GM12872 (cell line): ENCODE results near the gene MBD4.

Experiments
- TF ChIP-seq, protein P1 (sequence below): IDR thresholded peaks from 3 replicates; pipeline ENCODE4 v1.5.1; 2011; ENCODE audit warnings: low read depth, mild to moderate bottlenecking, low read length, moderate library complexity; ENCODE audit not compliant: insufficient read depth

The MBD4 gene

GRCh38 chr3:129418041-129418973 is 21.4 kb downstream of the MBD4 start:
- TF ChIP-seq, protein P1, sequence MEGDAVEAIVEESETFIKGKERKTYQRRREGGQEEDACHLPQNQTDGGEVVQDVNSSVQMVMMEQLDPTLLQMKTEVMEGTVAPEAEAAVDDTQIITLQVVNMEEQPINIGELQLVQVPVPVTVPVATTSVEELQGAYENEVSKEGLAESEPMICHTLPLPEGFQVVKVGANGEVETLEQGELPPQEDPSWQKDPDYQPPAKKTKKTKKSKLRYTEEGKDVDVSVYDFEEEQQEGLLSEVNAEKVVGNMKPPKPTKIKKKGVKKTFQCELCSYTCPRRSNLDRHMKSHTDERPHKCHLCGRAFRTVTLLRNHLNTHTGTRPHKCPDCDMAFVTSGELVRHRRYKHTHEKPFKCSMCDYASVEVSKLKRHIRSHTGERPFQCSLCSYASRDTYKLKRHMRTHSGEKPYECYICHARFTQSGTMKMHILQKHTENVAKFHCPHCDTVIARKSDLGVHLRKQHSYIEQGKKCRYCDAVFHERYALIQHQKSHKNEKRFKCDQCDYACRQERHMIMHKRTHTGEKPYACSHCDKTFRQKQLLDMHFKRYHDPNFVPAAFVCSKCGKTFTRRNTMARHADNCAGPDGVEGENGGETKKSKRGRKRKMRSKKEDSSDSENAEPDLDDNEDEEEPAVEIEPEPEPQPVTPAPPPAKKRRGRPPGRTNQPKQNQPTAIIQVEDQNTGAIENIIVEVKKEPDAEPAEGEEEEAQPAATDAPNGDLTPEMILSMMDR = no peak

DNA sequence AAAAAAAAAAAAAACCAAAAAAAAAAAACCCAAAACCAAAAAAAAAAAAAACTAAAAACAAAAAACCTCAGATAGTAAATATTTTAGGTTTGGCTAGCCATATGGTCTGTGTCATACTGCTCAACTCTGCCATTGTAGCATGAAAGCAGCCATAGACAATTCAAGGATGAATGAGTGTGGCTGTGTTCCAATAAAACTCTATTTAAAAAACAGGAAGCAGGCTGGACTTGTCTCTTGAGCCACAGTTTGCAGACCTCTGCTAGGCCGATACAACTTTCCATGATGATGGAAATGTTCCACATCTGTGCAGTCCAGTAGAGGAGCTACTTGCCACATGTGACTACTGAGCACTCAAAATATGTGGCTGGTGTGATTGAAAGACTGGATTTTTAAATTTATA is 22.4 kb downstream of the MBD4 start:
- TF ChIP-seq, protein P1 = no peak

DNA sequence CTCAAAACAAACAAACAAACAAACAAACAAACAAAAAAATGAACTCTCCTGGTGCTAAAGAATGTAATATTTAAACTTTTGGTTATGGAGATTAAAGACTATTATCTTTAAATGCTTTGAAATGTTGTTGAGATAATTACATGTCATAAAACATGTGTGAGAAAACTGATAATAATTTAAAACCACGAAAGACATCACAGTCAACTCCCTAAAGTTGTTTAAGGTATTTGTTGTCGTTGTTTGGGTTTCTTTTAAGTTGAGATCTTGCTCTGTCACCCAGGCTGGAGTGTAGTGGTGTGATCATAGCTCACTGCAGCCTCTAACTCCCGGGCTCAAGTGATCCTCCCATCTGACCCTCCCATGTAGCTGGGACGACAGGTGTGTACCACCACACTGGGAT is 23.3 kb downstream of the MBD4 start:
- TF ChIP-seq, protein P1 = no peak

- TF ChIP-seq, protein P1 = no peak
These were observed 23.9 kb downstream of the MBD4 start for GRCh38 chr3:129415830-129416229.

DNA sequence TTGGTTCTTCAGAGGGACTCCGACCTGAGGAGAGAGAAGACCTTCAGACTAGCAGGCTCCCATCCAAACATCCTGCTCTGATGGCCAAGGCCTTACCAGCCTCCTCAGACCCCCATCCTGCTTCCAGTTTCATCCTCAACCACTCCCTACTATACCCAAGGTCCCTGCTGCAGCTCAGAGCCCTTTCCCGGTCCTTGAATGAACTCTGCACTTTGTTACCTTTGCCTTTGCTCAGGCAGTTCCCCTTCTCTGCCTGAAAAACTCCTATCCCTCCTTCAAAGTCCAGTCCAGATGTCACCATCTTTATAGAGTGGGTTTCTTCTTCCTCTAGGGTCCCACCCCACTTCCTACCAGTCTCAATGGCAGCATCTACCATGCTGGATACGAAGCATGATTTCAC is 24.4 kb downstream of the MBD4 start:
- TF ChIP-seq, protein P1 = no peak

DNA sequence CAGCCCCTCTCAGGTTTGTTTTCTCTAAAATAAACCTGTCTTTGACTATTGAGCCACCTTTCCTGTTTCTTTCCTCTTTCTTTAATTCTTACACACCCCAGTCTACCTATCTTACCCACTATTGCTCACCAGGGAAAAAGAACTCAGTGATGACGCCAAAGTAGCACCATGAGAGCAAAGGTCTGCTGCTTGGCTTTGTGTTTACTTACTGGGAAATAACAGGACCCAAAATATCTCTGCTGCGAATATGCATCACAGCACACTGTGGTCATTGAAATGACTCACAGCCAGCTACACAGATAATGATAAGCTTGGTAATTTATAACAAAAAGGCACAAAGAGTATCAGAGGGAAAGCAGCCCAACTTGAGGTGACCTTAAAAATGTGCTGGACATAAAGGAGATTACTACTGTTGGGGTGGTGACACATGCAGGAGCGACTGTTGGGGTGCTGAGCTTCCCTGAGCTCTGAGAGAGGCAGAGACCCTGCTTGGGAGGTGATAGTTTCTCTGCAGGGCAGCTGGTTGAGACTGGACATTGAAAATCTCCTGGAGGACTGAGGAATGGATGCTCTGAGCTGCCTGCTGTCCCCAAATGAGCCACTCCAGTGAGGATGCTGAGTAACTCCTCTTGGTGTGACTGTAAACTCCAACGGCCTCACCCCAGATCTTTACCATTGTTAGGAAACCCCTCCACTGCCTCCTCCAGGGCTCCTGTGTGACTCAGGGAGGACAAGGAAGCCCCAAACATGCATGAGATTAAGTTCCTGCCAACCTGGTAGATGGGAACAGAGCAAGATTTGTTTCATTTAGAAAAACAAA is 25.9 kb downstream of the MBD4 start:
- TF ChIP-seq, protein P1 = no peak

DNA sequence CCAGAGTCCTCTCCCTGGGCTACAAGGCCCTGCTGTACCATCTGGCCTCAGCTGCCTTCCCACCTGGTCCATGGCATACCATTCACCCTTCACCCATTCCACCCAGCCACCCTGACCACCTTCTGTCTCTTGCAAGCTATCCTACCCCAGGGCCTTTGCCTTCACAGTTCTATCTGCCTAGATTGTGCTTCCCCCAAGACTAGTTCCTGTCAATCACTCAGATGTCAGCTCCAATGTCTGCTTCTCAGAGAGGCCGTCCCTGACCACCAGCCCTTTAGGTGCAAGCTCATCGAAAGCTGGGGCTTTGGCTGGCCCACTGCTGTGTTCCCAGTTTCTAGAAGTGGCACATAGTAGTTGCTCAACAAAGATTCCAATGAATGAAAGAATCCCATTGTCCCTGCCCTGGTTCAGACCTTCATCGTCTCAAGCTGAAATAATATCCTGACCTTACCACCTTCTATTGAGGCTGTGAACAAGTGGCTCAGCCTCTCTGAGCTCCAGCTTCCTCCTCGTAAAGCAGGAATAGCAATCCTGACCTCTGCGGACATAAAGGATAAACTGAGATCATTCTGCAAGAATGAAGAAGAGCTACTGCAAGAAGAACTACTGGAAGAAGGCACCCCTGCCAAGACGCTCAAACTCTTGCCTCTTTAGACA is 27.1 kb downstream of the MBD4 start:
- TF ChIP-seq, protein P1 = no peak
